Stimulated activated CD4-positive, alpha-beta T cell treated with anti-CD3 and anti-CD28 coated beads, Interleukin-1b, Interleukin-23, amount 100 ng/mL, for 48 hours (primary cell): ENCODE results near the gene ZNF302.
"Not testable (repeated sequence)": the region's sequence is repeated elsewhere in the genome, so short reads cannot be mapped to it uniquely, and the experiment has no call there.

Experiments used
- DNase-seq: peaks from one replicate; pipeline ENCODE4 v3.0.0-alpha.2; 2020

ZNF302 gene

DNA sequence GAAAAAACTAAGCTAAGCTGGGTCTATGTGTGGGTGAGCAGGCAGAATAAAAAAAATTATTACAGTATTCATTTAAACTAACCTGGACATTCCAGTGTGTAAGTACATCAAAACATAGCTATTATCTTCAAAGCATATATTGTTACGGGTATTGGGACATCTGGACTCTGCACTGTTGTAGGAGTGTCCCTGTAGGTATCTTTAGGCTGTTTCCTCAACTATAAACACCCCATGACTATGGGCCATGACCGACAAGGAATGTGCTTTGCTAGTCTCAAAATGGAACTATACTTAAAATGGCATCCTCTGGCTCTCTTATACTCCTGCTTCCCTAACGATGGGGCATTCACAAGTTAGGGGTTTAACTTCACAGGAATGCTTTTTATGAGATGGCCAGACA lies 3.9 kb upstream of the ZNF302 start:
- no peak for DNase-seq

DNA sequence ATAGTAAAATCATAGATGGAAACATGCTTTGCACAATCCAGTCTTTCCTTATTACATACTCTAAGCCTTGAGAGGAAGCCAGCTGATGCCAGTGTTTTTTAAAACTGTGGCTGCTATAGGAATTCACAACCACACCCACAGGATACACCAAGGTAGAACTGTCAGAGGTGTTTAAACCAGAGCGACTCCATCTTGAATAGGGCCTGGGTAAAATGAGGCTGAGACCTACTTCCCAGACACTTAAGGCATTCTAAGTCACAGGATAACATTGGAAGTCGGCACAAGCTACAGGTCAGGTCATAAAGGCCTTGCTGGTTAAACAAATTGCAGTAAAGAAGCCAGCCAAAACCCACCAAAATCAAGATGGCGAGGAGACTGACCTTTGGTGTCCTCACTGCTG lies 2.2 kb upstream of the ZNF302 start:
- DNase-seq = no peak

DNA sequence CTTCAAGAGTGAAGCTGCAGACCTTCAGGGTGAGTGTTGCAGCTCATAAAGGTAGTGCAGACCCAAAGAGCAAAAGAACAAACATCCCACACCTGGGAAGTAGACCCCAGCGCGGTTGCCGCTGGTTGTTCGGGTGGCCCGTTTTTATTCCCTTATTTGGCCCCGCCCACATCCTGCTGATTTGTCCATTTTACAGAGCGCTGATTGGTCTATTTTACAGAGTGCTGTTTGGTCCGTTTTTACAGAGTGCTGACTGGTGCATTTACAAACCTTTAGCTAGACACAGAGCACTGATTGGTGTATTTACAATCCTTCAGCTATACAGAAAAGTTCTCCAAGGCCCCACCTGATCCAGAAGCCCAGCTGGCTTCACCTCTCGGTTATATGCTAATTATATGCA lies 1.6 kb upstream of the ZNF302 start:
- DNase-seq = no peak

DNA sequence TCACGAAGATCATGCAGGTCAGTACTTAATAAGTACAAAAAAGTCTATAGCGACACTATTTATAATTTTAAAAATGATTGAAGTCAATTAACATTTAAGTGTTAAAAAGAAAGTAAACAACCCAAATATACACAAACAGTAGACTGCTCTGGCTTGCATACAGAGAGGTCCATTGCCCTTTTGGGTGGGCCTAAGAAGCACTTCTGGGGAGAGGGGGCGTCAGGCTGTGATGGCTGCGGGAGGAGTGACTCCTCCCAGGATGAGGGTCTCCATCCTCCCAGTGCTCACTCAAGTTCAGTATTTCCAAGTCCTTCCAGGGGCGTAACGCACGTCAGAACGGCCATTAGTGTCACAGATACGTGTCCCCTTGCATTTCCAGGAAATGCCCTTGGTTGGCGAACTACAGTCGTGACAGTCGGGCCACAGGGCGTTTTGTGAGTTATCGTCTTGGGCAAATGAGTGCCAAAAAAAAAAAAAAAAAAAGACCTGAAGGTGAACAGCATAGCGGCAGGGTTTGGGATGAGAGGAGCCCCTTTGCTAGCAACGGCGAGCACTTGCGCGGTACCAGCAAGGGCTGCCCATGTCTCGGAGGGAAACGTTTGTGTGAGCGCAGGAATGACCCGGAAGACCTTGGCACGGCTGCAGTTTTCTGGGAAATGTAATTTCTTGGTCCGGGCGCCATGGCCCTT lies 637 bp upstream of the ZNF302 start, which contains the start of gene SCGB2B2:
Gene SCGB2B2, minus strand, starts transcription at position 463 of the 689 bp plus-strand sequence. CDS start 82,596 bp downstream, outside the sequence.
- no peak for DNase-seq

DNA sequence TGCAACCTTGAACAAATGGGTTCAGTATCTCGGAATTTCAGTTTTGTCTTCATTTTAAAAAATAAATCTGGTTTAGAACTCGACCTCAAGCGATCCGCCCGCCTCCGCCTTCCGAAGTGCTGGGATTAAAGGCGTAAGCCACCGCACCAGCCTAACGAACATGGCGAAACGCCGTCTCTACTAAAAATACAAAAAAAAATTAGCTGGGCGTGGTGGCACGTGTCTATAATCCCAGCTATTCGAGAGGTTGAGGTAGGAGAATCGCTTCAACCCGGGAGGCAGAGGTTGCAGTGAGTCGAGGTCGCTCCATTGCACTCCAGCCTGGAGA lies 571 bp downstream of the ZNF302 start:
- DNase-seq = no peak

DNA sequence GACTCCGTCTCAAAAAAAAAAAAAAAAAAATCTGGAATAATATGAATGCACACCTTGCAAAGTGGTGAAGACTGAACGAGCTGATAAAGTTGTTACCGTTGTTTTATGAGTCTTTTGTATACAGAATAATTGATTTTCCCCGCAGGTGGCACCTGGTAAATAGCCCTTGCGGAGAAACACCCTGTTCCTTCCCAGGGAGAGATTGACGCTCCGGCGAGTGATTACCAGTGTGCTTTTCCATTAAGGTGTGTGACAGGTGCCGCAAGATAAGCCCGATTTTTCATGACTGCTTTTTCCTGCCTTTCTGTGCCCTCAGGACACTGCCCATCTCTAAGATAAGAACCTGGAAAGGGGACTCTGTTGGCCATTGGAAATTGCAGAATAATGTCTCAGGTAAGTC lies 943 bp downstream of the ZNF302 start:
- DNase-seq = no peak

DNA sequence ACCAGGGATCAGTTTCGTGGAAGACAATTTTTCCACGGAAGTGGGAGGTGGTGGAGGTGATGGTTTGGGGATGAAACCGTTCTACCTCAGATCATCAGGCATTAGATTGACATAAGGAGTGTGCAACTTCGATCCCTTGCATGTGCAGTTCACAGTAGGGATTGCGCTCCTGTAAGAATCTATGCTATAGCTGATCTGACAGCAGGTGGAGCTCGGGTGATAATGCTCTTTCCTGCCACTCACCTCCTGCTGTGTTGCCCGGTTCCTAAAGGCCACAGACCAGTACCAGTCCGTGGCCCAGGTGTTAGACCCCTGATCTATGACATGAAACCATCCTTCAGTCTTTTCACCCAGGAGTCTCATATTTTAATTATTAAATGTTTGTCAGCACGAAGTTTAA lies 4.0 kb downstream of the ZNF302 start:
- DNase-seq = no peak

DNA sequence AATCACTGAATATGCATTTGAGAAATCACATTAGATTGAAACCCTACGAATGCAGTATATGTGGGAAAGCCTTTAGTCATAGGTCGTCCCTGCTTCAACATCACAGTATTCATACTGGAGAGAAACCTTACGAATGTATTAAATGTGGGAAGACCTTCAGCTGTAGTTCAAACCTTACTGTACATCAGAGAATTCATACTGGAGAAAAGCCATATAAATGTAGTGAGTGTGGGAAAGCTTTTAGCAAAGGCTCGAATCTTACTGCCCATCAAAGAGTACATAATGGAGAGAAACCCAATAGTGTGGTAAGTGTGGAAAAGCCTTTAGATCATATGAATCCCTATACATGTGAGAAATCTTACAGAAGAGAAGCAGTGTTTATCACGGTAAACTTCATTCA lies 7.8 kb downstream of the ZNF302 start:
- not testable (repeated sequence) for DNase-seq

DNA sequence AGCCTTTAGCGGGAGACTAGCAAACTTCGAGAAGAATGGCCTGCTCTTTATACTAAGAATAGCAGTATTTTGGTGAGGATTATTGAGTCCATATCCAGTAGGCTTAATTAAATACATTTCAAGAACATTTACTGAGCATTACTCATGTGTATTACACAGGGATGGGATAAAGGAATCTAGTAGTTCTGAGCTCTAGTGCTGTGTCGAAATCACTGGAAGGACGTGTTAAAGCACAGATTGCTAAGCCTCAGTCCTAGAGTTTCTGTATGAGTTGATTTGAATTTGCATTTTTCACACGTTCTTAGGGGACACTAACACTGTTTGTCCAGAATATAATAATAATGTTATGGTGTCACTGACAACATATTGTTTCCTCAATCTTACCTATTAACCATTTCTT lies 9.0 kb downstream of the ZNF302 start:
- DNase-seq = no peak

DNA sequence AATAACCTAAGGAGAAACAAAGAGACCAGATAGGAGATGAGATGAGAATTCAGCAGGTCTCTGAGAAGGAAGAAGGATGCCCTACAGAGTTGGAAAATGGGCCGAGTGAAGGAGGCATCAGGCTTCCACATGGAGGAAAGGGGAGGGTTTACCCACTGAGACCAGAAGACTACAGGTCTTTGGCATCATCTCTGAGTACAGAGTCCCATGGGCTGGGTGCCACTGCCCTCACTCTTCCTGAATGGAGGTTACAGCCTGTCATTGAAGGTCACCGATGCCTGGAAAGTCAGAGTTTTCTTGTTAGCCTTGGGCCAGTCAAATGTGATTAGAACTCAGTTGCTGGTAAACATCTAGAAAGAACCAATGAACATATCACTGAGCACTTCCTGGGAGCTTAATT lies 9.9 kb downstream of the ZNF302 start:
- no peak for DNase-seq

DNA sequence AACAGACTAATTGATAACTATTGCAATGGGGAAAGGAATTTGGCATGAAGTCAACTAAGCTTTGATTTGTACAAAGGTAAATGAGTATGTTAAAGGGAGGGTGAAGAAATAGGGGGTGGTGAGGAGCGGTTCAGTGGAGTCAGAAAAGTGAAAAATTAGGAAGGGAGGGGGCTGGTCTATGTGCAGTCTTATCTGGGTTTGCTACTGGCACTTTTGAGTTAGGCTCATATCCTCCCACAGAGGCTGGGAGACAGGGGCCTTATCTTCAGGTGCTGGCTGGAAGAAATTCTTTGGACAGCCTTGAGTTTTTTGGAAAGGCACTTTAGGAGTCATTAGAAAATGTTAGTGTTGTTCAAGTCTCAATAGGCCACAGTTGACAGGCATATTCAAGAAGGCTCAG lies 11.1 kb downstream of the ZNF302 start:
- no peak for DNase-seq

DNA sequence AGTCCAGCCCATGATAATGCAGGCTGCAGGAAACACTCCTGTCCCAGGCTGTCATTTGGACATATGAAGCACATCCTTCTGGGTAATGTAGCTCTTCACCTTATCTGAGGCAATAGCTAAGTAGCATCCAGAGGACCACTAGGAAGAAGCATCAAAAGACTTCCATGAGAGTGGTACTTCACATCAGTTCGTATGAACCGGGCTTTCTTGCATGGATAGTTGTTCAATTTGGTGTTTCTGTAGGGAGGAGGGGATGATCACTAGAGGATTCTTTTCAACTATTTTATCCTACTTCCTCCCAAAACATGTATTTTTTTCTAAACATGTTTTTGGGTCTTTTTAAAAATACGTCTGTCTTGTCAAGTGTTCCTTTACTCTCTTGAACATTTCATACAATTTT lies 12.9 kb downstream of the ZNF302 start:
- no peak for DNase-seq

DNA sequence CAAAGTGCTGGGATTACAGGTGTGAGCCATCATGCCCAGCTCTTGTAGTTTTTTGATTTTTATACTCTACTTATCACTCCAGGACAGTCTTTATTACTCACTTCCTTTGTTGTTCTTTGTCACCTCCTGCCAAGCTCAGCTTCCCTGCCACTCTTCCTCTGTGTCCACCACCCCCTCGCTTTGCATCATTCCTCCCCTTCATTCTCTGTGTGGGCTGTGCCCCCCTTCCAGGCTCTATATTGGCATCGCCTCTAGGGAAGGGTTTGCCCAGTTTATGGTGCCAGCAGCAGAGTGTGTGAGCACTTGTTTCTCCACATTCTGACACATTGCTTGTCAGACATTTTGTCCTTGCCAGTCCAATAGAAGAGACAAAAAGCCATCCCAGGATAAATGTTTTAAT lies 15.1 kb downstream of the ZNF302 start:
- DNase-seq = no peak

DNA sequence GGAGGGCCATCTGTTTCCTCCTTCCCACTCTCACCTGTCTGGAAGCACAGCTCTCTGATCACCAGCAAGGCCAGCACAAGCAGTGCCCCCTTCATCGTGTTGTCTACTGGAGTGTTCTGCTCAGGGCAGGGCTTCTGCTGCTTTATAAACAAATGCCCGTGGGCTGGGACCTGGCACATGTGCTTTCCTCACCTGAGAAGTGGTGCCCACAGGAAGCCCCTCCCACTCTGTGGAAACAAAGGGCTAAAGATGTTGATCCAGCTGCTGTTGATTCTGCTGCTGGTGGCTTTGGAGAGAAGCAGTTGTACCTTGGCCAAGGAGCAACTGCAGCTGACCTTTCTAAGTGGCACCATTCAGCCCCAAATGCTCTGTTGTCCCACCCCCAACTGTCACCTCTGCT lies 30.2 kb downstream of the ZNF302 start:
- DNase-seq = no peak

DNA sequence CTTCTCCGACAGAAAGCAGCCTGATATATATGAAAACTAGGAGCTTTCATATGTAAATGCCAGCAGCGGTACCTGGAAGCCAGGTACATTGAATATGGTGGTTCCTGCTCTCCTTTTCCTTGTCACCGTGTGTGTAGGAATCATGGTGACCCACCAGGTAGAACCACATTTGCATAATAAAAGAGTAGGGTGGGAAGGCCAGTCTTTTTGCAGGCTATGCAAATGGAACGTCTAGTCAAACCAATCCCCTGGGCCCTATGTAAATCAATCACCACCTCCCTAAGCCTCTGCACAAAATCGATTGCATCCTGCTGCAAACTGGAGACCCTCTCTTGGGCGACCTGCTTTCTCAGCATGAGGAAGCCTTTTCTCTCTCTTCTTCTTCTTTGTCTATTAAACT lies 34.4 kb downstream of the ZNF302 start:
- DNase-seq = no peak

DNA sequence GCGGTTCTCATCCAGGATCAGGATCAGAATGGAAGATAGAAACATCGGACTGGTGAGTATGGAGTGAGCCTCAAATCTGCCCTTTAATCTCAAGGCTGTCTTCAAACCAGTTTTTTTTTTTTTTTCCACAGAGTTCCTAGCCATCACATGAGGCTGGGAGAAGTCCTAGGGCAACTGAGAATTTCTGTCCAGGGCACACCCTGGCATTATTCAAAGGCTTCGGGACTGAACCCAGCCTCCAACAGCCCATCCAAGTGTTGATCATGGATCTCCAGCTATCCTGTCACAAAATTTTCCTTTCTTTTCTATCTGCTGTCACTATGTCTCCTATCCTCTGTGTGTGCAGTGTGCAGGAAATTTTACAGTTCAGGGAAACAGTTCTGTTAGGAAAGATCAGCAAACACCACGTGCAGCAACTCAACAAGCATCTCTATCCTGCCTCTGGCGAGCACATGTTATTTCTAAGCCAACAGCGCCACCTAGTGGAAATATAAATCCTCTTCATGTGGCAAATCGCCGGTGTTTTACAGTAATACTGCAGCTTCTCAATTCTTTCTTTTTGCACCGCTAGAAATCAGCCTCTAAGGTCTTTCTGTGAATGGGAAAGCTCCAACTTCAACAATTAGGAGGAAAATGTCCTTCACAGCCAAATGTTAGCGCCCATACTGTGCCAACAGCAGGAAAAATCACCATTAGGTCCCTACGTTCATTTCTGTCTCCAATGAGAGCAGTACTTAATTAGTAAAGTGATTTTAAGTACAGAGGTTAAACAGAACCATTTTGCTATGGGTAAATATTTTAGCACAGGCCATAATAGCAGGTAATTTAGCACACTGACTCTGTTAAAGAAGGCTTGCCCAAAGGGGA lies 35.1 kb downstream of the ZNF302 start:
- DNase-seq = peak; percentile 46

DNA sequence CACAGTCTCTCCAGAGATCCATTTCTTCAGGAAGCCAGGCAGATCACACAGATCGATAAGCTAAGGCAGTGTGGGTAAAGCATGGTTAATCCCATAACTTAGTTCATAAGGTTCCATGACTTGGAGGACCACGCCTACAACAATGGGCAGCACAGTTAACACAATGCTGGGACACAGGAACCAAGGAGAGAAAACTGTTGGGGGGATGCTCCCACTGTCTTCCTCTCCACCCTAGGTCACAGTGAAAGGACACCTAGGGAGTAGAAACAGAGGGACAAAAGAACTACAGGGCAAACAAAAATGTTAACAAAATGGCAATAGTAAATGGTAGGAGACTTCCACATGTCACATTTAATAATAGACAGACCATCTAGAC lies 35.8 kb downstream of the ZNF302 start:
- DNase-seq = no peak

DNA sequence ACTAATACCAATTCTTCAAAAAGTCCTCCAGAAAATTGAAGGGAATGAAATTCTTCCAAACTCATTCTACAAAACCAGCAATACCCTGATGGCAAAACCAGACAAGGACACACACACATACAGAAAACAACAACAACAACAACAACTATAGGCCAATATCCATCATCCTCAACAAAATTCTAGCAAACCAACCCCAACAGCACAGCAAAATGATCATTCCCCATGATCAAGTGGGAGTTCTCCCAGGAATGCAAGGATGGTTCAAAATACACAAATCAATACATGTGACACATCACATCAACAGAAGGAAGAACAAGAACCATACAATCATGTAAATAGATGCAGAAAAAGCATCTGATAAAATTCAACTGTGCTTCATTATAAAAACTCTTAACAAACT lies 37.9 kb downstream of the ZNF302 start:
- no peak for DNase-seq

DNA sequence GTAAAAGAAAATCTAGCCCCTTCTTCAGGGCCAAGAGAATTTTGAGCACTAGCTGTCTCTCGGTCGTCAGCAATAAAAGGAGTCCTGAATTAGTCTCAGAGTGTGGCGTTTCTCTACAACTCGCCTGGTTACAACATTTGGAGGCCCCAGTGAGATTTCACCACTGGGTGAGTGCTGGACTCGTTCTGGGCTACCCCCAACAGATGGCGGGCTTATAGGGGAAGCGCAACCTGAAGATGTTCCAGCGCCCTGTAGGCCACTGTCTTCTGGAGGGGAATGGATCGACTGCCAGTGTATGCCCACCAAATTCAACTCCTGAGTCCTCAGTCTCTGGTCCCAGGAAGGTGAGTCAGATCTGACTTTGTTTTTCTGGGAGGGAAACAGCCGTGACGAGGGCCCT lies 44.9 kb downstream of the ZNF302 start:
- DNase-seq = no peak

DNA sequence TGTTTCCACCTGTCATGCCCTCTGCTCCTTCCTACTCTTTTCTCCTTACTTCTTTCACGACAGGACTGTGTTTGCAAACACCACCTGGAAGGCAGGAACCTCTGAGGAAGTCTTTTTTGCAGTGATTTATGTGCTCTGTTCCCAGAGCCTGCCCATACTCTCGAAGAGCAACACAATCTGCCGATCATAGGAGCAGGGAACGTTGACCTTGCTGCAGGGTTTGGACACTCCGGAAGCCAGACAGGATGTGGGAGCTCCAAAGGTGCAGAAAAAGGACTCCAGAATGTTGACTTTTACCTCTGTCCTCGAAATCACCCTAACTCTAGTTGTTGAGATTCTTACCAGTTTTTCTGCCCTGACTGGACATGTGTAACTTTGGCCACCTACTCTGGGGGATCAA lies 47.9 kb downstream of the ZNF302 start:
- DNase-seq = no peak

DNA sequence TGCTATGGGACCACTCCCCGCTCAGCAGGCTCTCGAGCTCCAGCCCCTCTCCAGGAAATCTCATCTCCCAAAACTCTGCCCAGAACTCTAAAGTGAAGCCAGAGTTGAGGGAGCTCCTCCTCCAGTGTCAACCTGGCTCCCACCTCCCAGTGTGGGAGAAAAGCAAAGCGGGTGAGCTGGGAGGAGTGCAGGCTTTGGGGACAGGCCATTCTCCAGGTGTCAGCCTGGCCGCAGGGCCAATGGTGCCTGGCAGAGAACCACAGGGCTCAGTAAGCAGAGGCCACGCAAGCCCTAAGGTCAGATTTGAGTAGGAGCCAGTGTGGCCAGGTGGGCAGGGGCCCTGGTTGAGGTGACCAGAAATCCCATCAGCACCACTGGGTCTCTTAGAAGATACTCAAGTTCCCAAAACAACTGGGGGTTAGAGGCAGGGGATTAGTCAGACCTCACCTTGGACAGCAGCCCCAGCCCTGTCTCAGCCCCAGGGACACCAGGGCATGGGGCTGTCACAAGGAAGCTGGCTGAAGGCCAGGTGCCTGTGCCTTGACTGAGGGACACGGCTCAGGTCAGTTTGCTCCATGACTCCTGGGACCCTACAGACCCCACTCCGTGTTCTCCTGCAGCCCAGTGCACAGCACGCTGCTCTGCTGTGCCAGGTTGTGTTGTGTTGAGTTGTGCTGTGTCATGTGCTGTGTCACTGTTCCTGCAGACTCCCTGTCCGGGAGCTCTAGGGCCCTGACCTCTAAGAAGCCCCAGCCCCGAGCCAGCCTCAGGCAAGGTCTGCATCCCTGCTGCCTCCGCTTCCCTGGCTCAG lies 53.7 kb downstream of the ZNF302 start:
- no peak for DNase-seq

DNA sequence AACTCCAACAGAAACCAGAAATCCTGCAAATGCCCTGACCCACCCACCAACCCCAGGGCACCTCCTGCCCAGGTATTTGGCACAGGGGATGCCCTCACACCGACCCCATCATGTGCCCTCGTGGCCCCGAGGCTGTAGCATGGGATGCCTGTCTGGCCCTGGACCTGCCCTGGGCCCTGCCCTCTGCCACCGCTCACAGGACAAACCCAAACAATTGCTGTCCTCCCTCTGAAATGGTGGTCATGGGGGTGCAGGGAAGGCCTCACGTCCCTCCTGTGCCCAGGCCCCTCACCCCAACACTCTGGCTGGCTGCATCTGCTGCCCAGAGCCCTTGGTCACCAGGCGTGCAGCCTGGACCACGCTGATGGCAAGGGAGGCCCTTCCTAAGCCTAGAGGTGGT lies 54.5 kb downstream of the ZNF302 start:
- no peak for DNase-seq

DNA sequence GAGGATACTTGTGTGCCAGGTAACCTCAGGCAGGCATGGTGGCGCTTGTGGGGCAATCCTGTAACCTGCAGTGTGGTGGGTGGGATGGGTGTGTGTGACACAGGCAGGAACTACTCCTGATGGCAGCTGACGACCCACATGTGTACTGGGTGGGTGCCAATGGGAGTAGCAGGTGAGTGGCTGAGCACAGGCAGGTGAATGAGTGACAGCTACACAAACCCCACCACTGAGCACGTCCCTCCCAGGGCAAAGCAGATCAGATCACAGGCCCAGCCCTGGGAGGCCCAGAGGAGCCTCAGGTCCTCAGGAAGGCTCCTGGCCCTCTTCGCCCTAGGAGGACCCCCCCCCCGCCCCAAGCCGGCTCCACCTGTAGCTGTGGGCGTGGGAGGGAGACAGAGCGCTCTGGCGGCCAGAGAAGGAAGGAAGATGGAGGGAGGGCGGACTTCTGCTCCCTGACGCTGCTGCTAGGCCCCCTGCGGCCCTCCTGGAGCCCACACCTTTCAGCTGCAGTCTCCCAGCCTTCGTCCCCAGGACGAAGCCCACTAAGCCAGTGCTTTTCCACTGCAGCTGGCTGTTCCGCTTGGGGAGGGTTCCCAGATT lies 55.2 kb downstream of the ZNF302 start:
- no peak for DNase-seq
